Bronchial epithelial cell (primary cell): Measurements from ENCODE around the gene QKI. TPM values are rescaled to one million over a fixed set of nuclear protein-coding genes. Genes with fewer than 3 reads are reported as not detected.

Experiments used
- DNase-seq: peaks from one replicate; pipeline ENCODE4 v3.0.0-alpha.2; 2010; ENCODE audit warnings: low read depth
- FAIRE-seq: peaks from 2 replicates; lab custom pipeline; 2011; peaks lifted over from hg19 to GRCh38; lab: Jason Lieb, UNC
- H3K27me3 ChIP-seq: 2 replicates; pipeline ENCODE4 v1.5.1; 2011; ENCODE audit warnings: low read length; ENCODE audit not compliant: control insufficient read depth, insufficient read depth
- H3K36me3 ChIP-seq: 2 replicates; pipeline ENCODE4 v1.5.1; 2011; ENCODE audit warnings: low read length; ENCODE audit not compliant: control insufficient read depth, insufficient read depth
- H3K4me3 ChIP-seq: 2 replicates; pipeline ENCODE4 v1.5.1; 2011; ENCODE audit warnings: mild to moderate bottlenecking, low read depth, low read length, control low read depth
- total RNA-seq: library from RNA; depleted of rRNA; stranded (reverse); fragments of >200 nt; gene quantifications from 2 replicates; pipeline ENCODE4 v1.2.1, GENCODE V29; 2014
- TF ChIP-seq, protein P1 (sequence below): IDR thresholded peaks from 2 replicates; pipeline ENCODE4 v1.5.1; 2011; ENCODE audit warnings: mild to moderate bottlenecking, moderate library complexity, low read length, control low read depth, inconsistent platforms; ENCODE audit not compliant: insufficient read depth, severe bottlenecking

QKI gene
- total RNA-seq, 1 donor from 2014 or later: 51.1 TPM

DNA sequence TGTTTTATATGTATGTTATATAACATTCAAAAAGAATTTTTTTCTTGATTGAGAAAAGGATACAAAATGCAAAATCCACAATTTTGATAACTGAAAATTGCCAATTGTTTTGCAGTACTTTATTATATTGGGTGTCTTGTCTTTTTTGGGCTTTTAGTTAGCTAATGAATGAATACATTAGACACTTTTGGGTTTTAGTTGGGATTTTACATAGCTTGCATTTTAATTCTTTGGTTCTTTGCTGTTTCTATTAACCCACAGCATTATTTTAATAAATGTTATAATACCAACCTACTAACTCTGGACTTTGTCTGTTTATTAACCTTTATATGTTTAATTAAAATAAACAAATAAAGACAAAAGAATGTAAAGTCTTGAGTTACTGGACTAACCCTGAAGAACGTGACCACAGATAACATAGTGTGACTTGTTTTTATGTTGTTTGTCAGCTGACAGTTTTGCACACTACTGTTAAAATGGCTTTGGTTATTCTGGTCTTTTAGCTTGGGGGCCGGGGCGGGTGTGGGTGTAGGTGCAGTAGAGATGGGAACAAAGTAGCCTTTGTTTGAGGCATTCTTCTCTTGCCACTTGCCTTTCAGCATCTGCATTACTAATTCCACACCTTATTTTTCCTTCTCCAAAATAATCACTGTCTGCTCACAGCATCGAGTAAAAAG lies 159.1 kb downstream of the QKI start:
- no peak for DNase-seq
- no peak for FAIRE-seq
- TF ChIP-seq, protein P1, sequence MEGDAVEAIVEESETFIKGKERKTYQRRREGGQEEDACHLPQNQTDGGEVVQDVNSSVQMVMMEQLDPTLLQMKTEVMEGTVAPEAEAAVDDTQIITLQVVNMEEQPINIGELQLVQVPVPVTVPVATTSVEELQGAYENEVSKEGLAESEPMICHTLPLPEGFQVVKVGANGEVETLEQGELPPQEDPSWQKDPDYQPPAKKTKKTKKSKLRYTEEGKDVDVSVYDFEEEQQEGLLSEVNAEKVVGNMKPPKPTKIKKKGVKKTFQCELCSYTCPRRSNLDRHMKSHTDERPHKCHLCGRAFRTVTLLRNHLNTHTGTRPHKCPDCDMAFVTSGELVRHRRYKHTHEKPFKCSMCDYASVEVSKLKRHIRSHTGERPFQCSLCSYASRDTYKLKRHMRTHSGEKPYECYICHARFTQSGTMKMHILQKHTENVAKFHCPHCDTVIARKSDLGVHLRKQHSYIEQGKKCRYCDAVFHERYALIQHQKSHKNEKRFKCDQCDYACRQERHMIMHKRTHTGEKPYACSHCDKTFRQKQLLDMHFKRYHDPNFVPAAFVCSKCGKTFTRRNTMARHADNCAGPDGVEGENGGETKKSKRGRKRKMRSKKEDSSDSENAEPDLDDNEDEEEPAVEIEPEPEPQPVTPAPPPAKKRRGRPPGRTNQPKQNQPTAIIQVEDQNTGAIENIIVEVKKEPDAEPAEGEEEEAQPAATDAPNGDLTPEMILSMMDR: no peak
- Histone ChIP-seq H3K27me3 (no peaks in the 10 kb centered on the region), H3K4me3 (no peak overlapping the region), H3K36me3 (no peaks in the 10 kb centered on the region)

DNA sequence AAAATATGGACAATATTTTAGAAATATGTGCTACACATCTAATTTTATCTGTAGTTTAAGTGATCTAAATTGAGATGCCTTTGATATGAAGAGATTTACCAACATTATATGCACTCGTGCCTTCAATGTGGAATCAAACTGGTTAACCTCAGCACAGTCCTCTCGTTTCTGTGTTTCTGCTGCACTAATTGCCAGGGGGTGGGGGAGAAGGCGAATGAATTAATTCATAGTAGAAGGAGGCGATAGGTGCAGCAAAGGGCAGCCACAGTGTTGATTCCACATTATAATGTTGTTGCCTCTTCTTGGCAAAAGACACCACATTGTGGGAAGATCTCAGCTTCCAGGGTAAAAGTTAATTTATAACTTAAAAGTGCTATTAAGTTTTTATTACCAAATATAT lies 161.6 kb downstream of the QKI start:
- Histone ChIP-seq H3K4me3 (no peak overlapping the region), H3K36me3 (no peaks in the 10 kb centered on the region), H3K27me3 (no peaks in the 10 kb centered on the region)
- FAIRE-seq (no peak), DNase-seq (no peak)
- TF ChIP-seq, protein P1: no peak

DNA sequence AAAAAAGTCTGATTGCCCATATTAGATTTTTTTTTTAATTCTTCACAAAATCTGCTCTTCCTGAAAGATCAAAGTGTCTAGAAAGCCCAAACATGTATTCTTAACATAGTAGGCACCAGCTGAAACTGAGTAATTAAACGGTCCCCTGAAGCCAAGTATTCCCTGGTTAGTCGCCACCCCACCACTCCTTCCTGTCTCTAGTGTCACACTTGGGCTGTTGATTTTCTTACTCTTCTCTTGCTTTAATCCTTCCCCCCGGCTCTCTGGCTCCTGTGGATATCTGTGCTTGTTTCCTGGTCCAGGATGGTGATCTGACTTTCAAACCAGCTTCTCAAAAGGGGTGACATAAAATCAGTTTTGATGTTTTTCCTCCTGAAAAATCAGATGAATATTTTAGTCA lies 162.9 kb downstream of the QKI start:
- no peaks in the 10 kb centered on the region for H3K27me3 ChIP-seq
- DNase-seq (no peak), FAIRE-seq (no peak)
- TF ChIP-seq, protein P1: no peak
- H3K36me3 ChIP-seq: no peaks in the 10 kb centered on the region
- H3K4me3 ChIP-seq: no peak overlapping the region

GRCh38 chr6:163579111-163579879 lies 164.8 kb downstream of the QKI start:
- Histone ChIP-seq H3K27me3 (no peaks in the 10 kb centered on the region), H3K36me3 (no peaks in the 10 kb centered on the region), H3K4me3 (no peak overlapping the region)
- TF ChIP-seq, protein P1: no peak
- DNase-seq: no peak
- FAIRE-seq: no peak

DNA sequence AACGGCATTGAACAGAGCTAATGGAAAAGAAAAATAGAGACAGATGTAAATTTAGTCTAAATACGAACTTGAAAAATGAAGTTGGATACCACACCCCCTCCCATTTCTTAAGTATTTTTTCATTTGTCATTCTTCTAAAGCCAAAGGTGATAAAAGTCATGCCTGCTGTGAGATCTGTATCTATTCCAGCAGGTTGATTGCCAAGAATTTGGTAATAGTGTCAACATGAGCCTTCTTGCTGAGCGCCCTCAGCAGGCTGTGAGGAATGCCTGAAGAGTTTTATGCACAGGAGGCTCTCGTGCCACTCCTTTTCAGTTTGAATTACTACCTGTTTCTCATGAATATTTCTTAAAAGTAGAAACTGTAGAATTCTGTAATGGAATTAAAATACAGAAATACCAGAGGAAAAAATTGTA lies 165.4 kb downstream of the QKI start:
- TF ChIP-seq, protein P1: peak; percentile 26
- Histone ChIP-seq H3K4me3 (no peak overlapping the region), H3K36me3 (no peaks in the 10 kb centered on the region), H3K27me3 (no peaks in the 10 kb centered on the region)
- FAIRE-seq (no peak), DNase-seq (peak; percentile 46)
